A673 (cell line): ENCODE data around the gene TERB2.

Source experiments
- CTCF ChIP-seq: fragments of 300-800, 200-600 bp; sonication (generic); conservative IDR thresholded peaks from 2 replicates; pipeline ENCODE4 v1.5.1; 2017; ENCODE audit warnings: low read depth, mild to moderate bottlenecking, antibody characterized with exemption, low read length, moderate library complexity, mixed read lengths
- EZH2 ChIP-seq: fragments of 200-600 bp; sonication (generic); IDR thresholded peaks from 2 replicates; pipeline ENCODE4 v1.6.1; 2017; ENCODE audit warnings: borderline replicate concordance, low read depth, mild to moderate bottlenecking, mixed read lengths, antibody characterized with exemption, low read length; ENCODE audit not compliant: poor library complexity, severe bottlenecking

- TF ChIP-seq CTCF: no peak
- TF ChIP-seq EZH2: no peak
These were observed 70.2 kb downstream of the TERB2 start for GRCh38 chr15:45026651-45027190.
